GM12878 (cell line): Measurements from ENCODE around the gene PSMG3. TPM values are rescaled to one million over a fixed set of nuclear protein-coding genes. Genes with fewer than 3 reads are reported as not detected.

Experiments used
- ATAC-seq: fragments of 200-7000 bp; cut with Tn5 transposase; 3 replicates; pipeline ENCODE4 v1.9.1; 2020; ENCODE audit warnings: mild to moderate bottlenecking, moderate library complexity
- BruUV-seq: library from RNA; stranded (reverse); fragments of 400-500 nt; replicated peaks from 2 replicates; lab custom pipeline; 2021; lab: Mats Ljungman, UMichigan
- CTCF ChIA-PET: fragments of 300-600 bp; sonication (Branson Sonifier 250); formaldehyde crosslinking; extraction: SDS; loops from one replicate; lab custom pipeline; 2021; ENCODE audit warnings: inconsistent platforms; lab: Yijun Ruan, JAX
- POLR2A ChIA-PET: fragments of 350-600 bp; formaldehyde crosslinking; extraction: SDS; loops from one replicate; lab custom pipeline; 2021; ENCODE audit warnings: inconsistent platforms; lab: Charles Lee
- RAD21 ChIA-PET: fragments of 300-600 bp; sonication (Branson Sonifier 250); formaldehyde crosslinking; loops from one replicate; lab custom pipeline; 2023; ENCODE audit warnings: antibody characterized with exemption; ENCODE audit not compliant: unreplicated experiment; lab: Charles Lee
- SMC1A ChIA-PET: fragments of 300-600 bp; sonication (Branson Sonifier 250); formaldehyde crosslinking; loops from one replicate; lab custom pipeline; 2023; ENCODE audit not compliant: unreplicated experiment, uncharacterized antibody; lab: Charles Lee
- DNase-seq: peaks from one replicate; pipeline ENCODE4 v3.0.0-alpha.2; 2011; ENCODE audit warnings: low read depth, low spot score
- FAIRE-seq: peaks from 3 replicates; lab custom pipeline; 2011; peaks lifted over from hg19 to GRCh38; lab: Jason Lieb, UNC
- H2AFZ ChIP-seq: 2 replicates; pipeline ENCODE4 v1.6.0; 2011; ENCODE audit warnings: low read depth, low read length, control low read depth; ENCODE audit not compliant: control insufficient read depth
- H3K27ac ChIP-seq: 2 replicates; pipeline ENCODE4 v1.5.1; 2011; ENCODE audit warnings: control low read depth; ENCODE audit not compliant: control insufficient read depth, insufficient read depth
- H3K27me3 ChIP-seq, 2 experiments: replicated peaks in 1 of 2; 2 replicates each; pipeline versions ENCODE4 v1.6.0 to v1.6.1; 2011; ENCODE audit warnings: low read length in 1 of 2; ENCODE audit not compliant: control insufficient read depth in 2 of 2, insufficient read depth in 2 of 2
- H3K36me3 ChIP-seq, 2 experiments: 2 replicates each; pipeline ENCODE4 v1.5.1; 2011; ENCODE audit warnings: low read length in 1 of 2; ENCODE audit not compliant: control insufficient read depth in 2 of 2, insufficient read depth in 2 of 2
- H3K4me1 ChIP-seq: 2 replicates; pipeline ENCODE4 v1.6.1; 2011; ENCODE audit warnings: mild to moderate bottlenecking, low read length, moderate library complexity, mixed read lengths; ENCODE audit not compliant: control insufficient read depth, insufficient read depth
- H3K4me2 ChIP-seq: 2 replicates; pipeline ENCODE4 v1.6.0; 2011; ENCODE audit warnings: control low read depth; ENCODE audit not compliant: control insufficient read depth, insufficient read depth
- H3K4me3 ChIP-seq: fragments of 200-600 bp; sonication (generic); 2 replicates; pipeline ENCODE4 v1.5.1; 2016
- H3K79me2 ChIP-seq: 2 replicates; pipeline ENCODE4 v1.6.0; 2011; ENCODE audit warnings: low read length; ENCODE audit not compliant: control insufficient read depth, insufficient read depth
- H3K9ac ChIP-seq: 2 replicates; pipeline ENCODE4 v1.8.0; 2011; ENCODE audit warnings: low read length, control low read depth, mixed read lengths; ENCODE audit not compliant: control insufficient read depth, insufficient read depth
- H3K9me3 ChIP-seq: replicated peaks from 3 replicates; pipeline ENCODE4 v1.5.1; 2011; ENCODE audit warnings: mild to moderate bottlenecking, low read length; ENCODE audit not compliant: control insufficient read depth, insufficient read depth
- H4K20me1 ChIP-seq: 2 replicates; pipeline ENCODE4 v1.6.0; 2011; ENCODE audit not compliant: control insufficient read depth, insufficient read depth
- ASH2L ChIP-seq: fragments of 300-600, 200-600 bp; sonication (generic); IDR thresholded peaks from 2 replicates; pipeline ENCODE4 v1.6.1; 2017; ENCODE audit warnings: low read depth, mild to moderate bottlenecking, borderline replicate concordance
- CTCF ChIP-seq, 3 experiments: IDR thresholded peaks in 2 of 3; conservative IDR thresholded peaks in 1 of 3; 2 replicates each; pipeline ENCODE4 v1.5.1; 2011; ENCODE audit warnings: low read depth in 3 of 3, low read length in 3 of 3, mild to moderate bottlenecking in 3 of 3, control low read depth in 2 of 3, moderate library complexity in 2 of 3, inconsistent platforms in 1 of 3, mixed read lengths in 1 of 3; ENCODE audit not compliant: control insufficient read depth in 2 of 3, insufficient read depth in 1 of 3; ENCODE audit errors: extremely low read depth in 1 of 3
- GABPA ChIP-seq: IDR thresholded peaks from 2 replicates; pipeline ENCODE4 v1.6.1; 2014; ENCODE audit warnings: antibody characterized with exemption, low read depth, mild to moderate bottlenecking, inconsistent platforms
- NFXL1 ChIP-seq: fragments of 450-650 bp; IDR thresholded peaks from 2 replicates; pipeline ENCODE4 v1.6.1; 2017; ENCODE audit warnings: antibody characterized with exemption, mild to moderate bottlenecking, borderline replicate concordance
- PBX3 ChIP-seq: IDR thresholded peaks from 2 replicates; pipeline ENCODE4 v1.6.1; 2011; ENCODE audit warnings: mild to moderate bottlenecking, low read depth, low read length, moderate library complexity; ENCODE audit not compliant: insufficient replicate concordance
- REST ChIP-seq: IDR thresholded peaks from 2 replicates; pipeline ENCODE4 v1.6.1; 2012; ENCODE audit warnings: mild to moderate bottlenecking, low read depth, low read length
- ZNF207 ChIP-seq: fragments of 450-650 bp; IDR thresholded peaks from 2 replicates; pipeline ENCODE4 v1.6.1; 2014; ENCODE audit warnings: antibody characterized with exemption, mild to moderate bottlenecking, borderline replicate concordance
- WGBS: methylation state at CpG from one replicate; pipeline ENCODE4 v1.1.6; 2016; ENCODE audit warnings: low lambda C conversion rate; ENCODE audit not compliant: insufficient replicate concordance, insufficient coverage; ENCODE audit errors: missing lambda C conversion rate; 5-methylcytosine and 5-hydroxymethylcytosine counted together
- in situ Hi-C: fragments of 300-500 bp; cut with MboI; formaldehyde crosslinking; loops from 9 replicates; pipeline ENCODE4 v1.14.3; 2018; ENCODE audit warnings: mixed read lengths
- intact Hi-C: fragments of 100-400 bp; cut with micrococcal nuclease; formaldehyde crosslinking; loops from one replicate; pipeline ENCODE4 v1.14.2; 2022; ENCODE audit not compliant: unreplicated experiment
- polyA plus RNA-seq, 11 experiments: library from polyadenylated mRNA; depleted of rRNA in 4 of 11; unstranded in 6 of 11; stranded (reverse) in 5 of 11; fragments of >200 nt; fragmentation: Nextera tagmentation in 4 of 11; fragmentation: Illumina TruSeq in 1 of 11; extraction: Ambion mirVana in 4 of 11; extraction: Trizol in 1 of 11; gene quantifications; 1 replicate in 1 of 11; 2 replicates in 10 of 11; pipeline versions ENCODE4 v1.2.1 to v1.2.3, GENCODE V29; 2011 to 2016; ENCODE audit warnings: inconsistent platforms in 2 of 11, missing spikeins in 2 of 11, low read depth in 1 of 11
- total RNA-seq, 4 experiments: library from RNA; depleted of rRNA in 3 of 4; stranded (reverse); fragments of >200 nt in 3 of 4; fragmentation: Illumina TruSeq in 1 of 4; extraction: Trizol in 1 of 4; gene quantifications; 2 replicates each; pipeline versions ENCODE4 v1.2.1 to v1.2.3, GENCODE V29; 2013 to 2021

The PSMG3 gene
- total and polyA plus RNA-seq, 10 of the 15 experiments (the other 5 are each of a cell fraction or from before 2014, with no cell fraction given) = 23.9 to 115 (median 60.6) TPM

DNA sequence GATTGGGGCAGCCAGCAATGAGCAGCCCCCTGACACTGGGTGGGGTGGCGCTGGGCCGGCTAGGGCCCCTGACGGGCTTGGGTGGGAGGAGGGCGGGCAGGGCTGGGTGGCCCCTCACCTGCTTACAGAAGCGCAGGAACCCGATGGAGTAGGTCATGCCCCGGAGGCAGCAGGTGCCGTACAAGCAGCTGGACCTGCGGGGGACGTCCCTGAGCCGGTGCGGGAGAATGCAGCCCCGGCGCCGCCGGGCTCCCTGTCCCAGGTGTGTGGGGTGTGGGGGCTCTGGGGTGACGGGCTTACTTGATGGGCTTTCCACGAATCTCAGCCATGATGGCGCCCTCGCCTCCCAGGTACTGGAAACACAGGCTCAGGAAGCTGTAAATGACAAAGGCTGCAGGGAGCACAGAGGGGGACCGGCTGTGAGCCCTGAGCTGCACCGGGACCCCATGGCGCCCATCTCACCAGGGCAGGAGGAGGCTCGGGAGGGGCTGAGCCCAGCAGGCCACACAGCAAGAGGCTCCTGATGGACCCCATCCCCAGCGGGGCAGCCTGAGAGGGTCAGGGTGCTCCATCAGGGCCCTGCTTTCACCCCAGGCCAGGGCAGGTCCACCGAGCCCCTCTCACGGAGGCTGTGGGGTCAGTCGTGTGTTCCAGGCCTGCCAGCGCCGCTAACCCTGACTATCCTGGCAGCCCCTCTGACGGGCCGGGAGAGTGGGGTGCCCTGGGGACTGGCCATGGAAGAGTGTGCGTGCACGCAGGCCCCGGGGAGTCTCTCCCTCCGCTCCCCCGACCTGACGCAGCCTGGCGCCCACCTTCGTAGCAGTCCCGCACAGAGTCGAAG lies 19.6 kb downstream of the PSMG3 start:
- Histone ChIP-seq H3K9me3 (no peaks in the 10 kb centered on the region), H3K36me3 (no peaks in the 10 kb centered on the region), H3K9ac (no peak overlapping the region)
- in situ Hi-C loops = no loop called here
- SMC1A ChIA-PET = no interaction called here
- CTCF ChIA-PET = no interaction called here
- intact Hi-C loops = no loop called here
- RAD21 ChIA-PET = no interaction called here
- WGBS = 70% methylated on average over 40 of the region's 42 CpGs
- POLR2A ChIA-PET = no interaction called here
- no peak for TF ChIP-seq PBX3
- TF ChIP-seq ZNF207 = no peak
- no peak for TF ChIP-seq ASH2L
- TF ChIP-seq REST = no peak
- no peak for TF ChIP-seq CTCF (IDR thresholded peaks at IDR 0.05 in 2 of 3, conservative IDR thresholded peaks at IDR 0.05 in 1 of 3; ENCODE audit: control insufficient read depth in 2 of 3, extremely low read depth in 1 of 3, insufficient read depth in 1 of 3, low read depth in 3 of 3, low read length in 3 of 3)
- TF ChIP-seq NFXL1 = no peak
- TF ChIP-seq GABPA = no peak
- TF ChIP-seq, all 136 proteins: peak for 0
- Histone ChIP-seq H3K4me2 (no peak overlapping the region), H3K4me1 (no peaks in the 10 kb centered on the region), H2AFZ (no peak overlapping the region), H3K4me3 (no peak overlapping the region), H4K20me1 (no peaks in the 10 kb centered on the region), H3K27ac (no peak overlapping the region), H3K79me2 (no peaks in the 10 kb centered on the region), H3K27me3 (no peaks in the 10 kb centered on the region)
- BruUV-seq = no TSS peak
- no peak for DNase-seq
- no peak for ATAC-seq
- FAIRE-seq = no peak
